ENCODE measurements around the gene SIN3B. TPM values are rescaled to one million over a fixed set of nuclear protein-coding genes. Genes with fewer than 3 reads are reported as not detected.

The SIN3B gene
- total and polyA plus RNA-seq, 2 of the 13 experiments (the other 11 are each of a cell fraction or from before 2014, with no cell fraction given) = 12.9 to 25.7 TPM

- CTCF ChIA-PET (ENCODE audit: low intra/inter-chr PET ratio, low total read pairs) = no interaction called here
- no peak for DNase-seq (ENCODE audit: low spot score)
- Histone ChIP-seq H3K27me3 (ENCODE audit: control insufficient read depth in 1 of 2, insufficient read depth in 2 of 2, low read length in 2 of 2) (peaks cover 0 to 12% of the 10 kb centered on the region in 2 experiments; a peak in 3 of 5 replicates), H3K36me3 (replicated peaks in 1 of 2; ENCODE audit: control insufficient read depth in 1 of 2, insufficient read depth in 2 of 2, low read length in 2 of 2) (no peaks in the 10 kb centered on the region), H3K4me3 (replicated peaks in 1 of 3; ENCODE audit: insufficient read depth in 1 of 3, low read depth in 2 of 3, low read length in 3 of 3) (no peak overlapping the region), H3K9me3 (ENCODE audit: low read length) (peaks cover 15% of the 10 kb centered on the region), H3K27ac (ENCODE audit: extremely low read length, insufficient read depth, low read length) (no peak overlapping the region), H3K4me1 (ENCODE audit: insufficient read depth, low read length) (no peaks in the 10 kb centered on the region), H3K79me2 (ENCODE audit: insufficient read depth, low read length) (no peaks in the 10 kb centered on the region), H3K4me2 (ENCODE audit: low read depth, low read length) (no peak overlapping the region), H2AFZ (ENCODE audit: low read length) (no peak overlapping the region), H3K9ac (ENCODE audit: insufficient read depth, low read depth, low read length) (no peak overlapping the region), H4K20me1 (ENCODE audit: insufficient read depth, low read length) (no peaks in the 10 kb centered on the region)
- TF ChIP-seq ZNF878 (CRISPR knock-in tag; IDR thresholded peaks at IDR 0.05) (no peak), ZNF337 (CRISPR knock-in tag; IDR thresholded peaks at IDR 0.05; ENCODE audit: borderline replicate concordance, low read depth) (no peak), ZNF562 (CRISPR knock-in tag; IDR thresholded peaks at IDR 0.05; ENCODE audit: borderline replicate concordance) (no peak), ZBTB43 (CRISPR knock-in tag; conservative IDR thresholded peaks at IDR 0.05) (no peak), NFKB2 (CRISPR knock-in tag; IDR thresholded peaks at IDR 0.05; ENCODE audit: borderline replicate concordance) (no peak), HOXA7 (CRISPR knock-in tag; IDR thresholded peaks at IDR 0.05) (no peak), RELA (CRISPR knock-in tag; IDR thresholded peaks at IDR 0.05) (no peak), CBFB (CRISPR knock-in tag; IDR thresholded peaks at IDR 0.05) (no peak), MLLT10 (CRISPR knock-in tag; IDR thresholded peaks at IDR 0.05) (no peak)
- TF ChIP-seq, protein P1, sequence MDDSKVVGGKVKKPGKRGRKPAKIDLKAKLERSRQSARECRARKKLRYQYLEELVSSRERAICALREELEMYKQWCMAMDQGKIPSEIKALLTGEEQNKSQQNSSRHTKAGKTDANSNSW (CRISPR knock-in tag; IDR thresholded peaks at IDR 0.05; ENCODE audit: borderline replicate concordance) = no peak
- TF ChIP-seq, protein P2, sequence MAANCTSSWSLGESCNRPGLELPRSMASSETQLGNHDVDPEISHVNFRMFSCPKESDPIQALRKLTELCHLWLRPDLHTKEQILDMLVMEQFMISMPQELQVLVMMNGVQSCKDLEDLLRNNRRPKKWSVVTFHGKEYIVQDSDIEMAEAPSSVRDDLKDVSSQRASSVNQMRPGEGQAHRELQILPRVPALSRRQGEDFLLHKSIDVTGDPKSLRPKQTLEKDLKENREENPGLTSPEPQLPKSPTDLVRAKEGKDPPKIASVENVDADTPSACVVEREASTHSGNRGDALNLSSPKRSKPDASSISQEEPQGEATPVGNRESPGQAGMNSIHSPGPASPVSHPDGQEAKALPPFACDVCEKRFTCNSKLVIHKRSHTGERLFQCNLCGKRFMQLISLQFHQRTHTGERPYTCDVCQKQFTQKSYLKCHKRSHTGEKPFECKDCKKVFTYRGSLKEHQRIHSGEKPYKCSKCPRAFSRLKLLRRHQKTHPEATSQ (CRISPR knock-in tag; IDR thresholded peaks at IDR 0.05; ENCODE audit: borderline replicate concordance) = no peak
- TF ChIP-seq, protein P3, sequence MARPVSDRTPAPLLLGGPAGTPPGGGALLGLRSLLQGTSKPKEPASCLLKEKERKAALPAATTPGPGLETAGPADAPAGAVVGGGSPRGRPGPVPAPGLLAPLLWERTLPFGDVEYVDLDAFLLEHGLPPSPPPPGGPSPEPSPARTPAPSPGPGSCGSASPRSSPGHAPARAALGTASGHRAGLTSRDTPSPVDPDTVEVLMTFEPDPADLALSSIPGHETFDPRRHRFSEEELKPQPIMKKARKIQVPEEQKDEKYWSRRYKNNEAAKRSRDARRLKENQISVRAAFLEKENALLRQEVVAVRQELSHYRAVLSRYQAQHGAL (CRISPR knock-in tag; IDR thresholded peaks at IDR 0.05; ENCODE audit: not compliant biosample characterization) = no peak
- BruUV-seq (replicated peaks) = no TSS peak
- intact Hi-C loops (cut with micrococcal nuclease; ENCODE audit: unreplicated experiment) = no loop called here
- no peak for ATAC-seq
- in situ Hi-C loops (cut with HindIII; ENCODE audit: extremely low pct_ligation_motif_present, low pct_unique_long_range_greater_than_20kb) = no loop called here
- no peak for FAIRE-seq
- POLR2A ChIA-PET = no interaction called here
- WGBS (ENCODE audit: low lambda C conversion rate) = 52% methylated on average over 7 of the region's 7 CpGs
These were observed 88.2 kb downstream of the SIN3B start for GRCh38 chr19:16917401-16917800.
